Measurements from ENCODE around the gene SCAANT1.

Gene SCAANT1

GRCh38 chr3:63910891-63911290, 1.3 kb downstream of the SCAANT1 start:
- Histone ChIP-seq H3K4me3 (ENCODE audit: low read depth, low read length, poor library complexity, severe bottlenecking) (peak overlapping the region; percentile 70), H3K27ac (ENCODE audit: low read depth, low read length, poor library complexity, severe bottlenecking) (peak overlapping the region; percentile 63), H3K4me2 (ENCODE audit: low read length) (peak overlapping the region; percentile 82), H3K27me3 (ENCODE audit: insufficient read depth, low read length) (no peaks in the 10 kb centered on the region), H3K9me3 (ENCODE audit: low read length) (no peaks in the 10 kb centered on the region), H3K36me3 (ENCODE audit: insufficient read depth, low read length) (peaks cover 24% of the 10 kb centered on the region), H3K4me1 (ENCODE audit: insufficient read depth, low read length, severe bottlenecking) (peaks cover 29% of the 10 kb centered on the region), H3F3A (ENCODE audit: insufficient read depth, low read length) (no peaks in the 10 kb centered on the region), H4K20me1 (ENCODE audit: insufficient read depth, low read length) (no peaks in the 10 kb centered on the region), H3K9me2 (ENCODE audit: low read depth, low read length) (no peaks in the 10 kb centered on the region), H2AFZ (ENCODE audit: low read length) (no peak overlapping the region), H3K79me2 (ENCODE audit: insufficient read depth, low read length) (0 out of 2 replicates have a peak, but pooled peaks cover 3% of the 10 kb centered on the region), H3K9ac (ENCODE audit: low read length) (peak overlapping the region; percentile 68; the same call in 1 of the 2 replicates)
- TF ChIP-seq CTCF (IDR thresholded peaks at IDR 0.05; ENCODE audit: low read length) (no peak), EZH2 (IDR thresholded peaks at IDR 0.05; ENCODE audit: borderline replicate concordance, low read length) (no peak)

- Histone ChIP-seq H3K4me3 (ENCODE audit: low read depth, low read length, poor library complexity, severe bottlenecking) (no peak overlapping the region), H2AFZ (ENCODE audit: low read length) (no peak overlapping the region), H4K20me1 (ENCODE audit: insufficient read depth, low read length) (no peaks in the 10 kb centered on the region), H3K27ac (ENCODE audit: low read depth, low read length, poor library complexity, severe bottlenecking) (no peak overlapping the region), H3K4me2 (ENCODE audit: low read length) (no peak overlapping the region), H3K4me1 (ENCODE audit: insufficient read depth, low read length, severe bottlenecking) (peaks cover 29% of the 10 kb centered on the region), H3K27me3 (ENCODE audit: insufficient read depth, low read length) (no peaks in the 10 kb centered on the region), H3K79me2 (ENCODE audit: insufficient read depth, low read length) (0 out of 2 replicates have a peak, but pooled peaks cover 3% of the 10 kb centered on the region), H3F3A (ENCODE audit: insufficient read depth, low read length) (no peaks in the 10 kb centered on the region), H3K36me3 (ENCODE audit: insufficient read depth, low read length) (peaks cover 20% of the 10 kb centered on the region), H3K9ac (ENCODE audit: low read length) (no peak overlapping the region), H3K9me3 (ENCODE audit: low read length) (no peaks in the 10 kb centered on the region), H3K9me2 (ENCODE audit: low read depth, low read length) (no peaks in the 10 kb centered on the region)
- no peak for TF ChIP-seq CTCF (IDR thresholded peaks at IDR 0.05; ENCODE audit: low read length)
- TF ChIP-seq EZH2 (IDR thresholded peaks at IDR 0.05; ENCODE audit: borderline replicate concordance, low read length) = no peak
Measured at GRCh38 chr3:63910001-63910400, 2.2 kb downstream of the SCAANT1 start.

GRCh38 chr3:63909431-63909830, 2.8 kb downstream of the SCAANT1 start:
- H3K79me2 ChIP-seq (ENCODE audit: insufficient read depth, low read length) = 0 out of 2 replicates have a peak, but pooled peaks cover under 1% of the 10 kb centered on the region
- no peak overlapping the region for H3K27ac ChIP-seq (ENCODE audit: low read depth, low read length, poor library complexity, severe bottlenecking)
- H3K36me3 ChIP-seq (ENCODE audit: insufficient read depth, low read length) = peaks cover 14% of the 10 kb centered on the region; the same call in 1 of the 2 replicates
- TF ChIP-seq CTCF (IDR thresholded peaks at IDR 0.05; ENCODE audit: low read length) (no peak), EZH2 (IDR thresholded peaks at IDR 0.05; ENCODE audit: borderline replicate concordance, low read length) (no peak)
- H3K4me1 ChIP-seq (ENCODE audit: insufficient read depth, low read length, severe bottlenecking) = peaks cover 29% of the 10 kb centered on the region
- no peaks in the 10 kb centered on the region for H3K27me3 ChIP-seq (ENCODE audit: insufficient read depth, low read length)
- no peaks in the 10 kb centered on the region for H4K20me1 ChIP-seq (ENCODE audit: insufficient read depth, low read length)
- H3K4me2 ChIP-seq (ENCODE audit: low read length) = no peak overlapping the region
- H3K9ac ChIP-seq (ENCODE audit: low read length) = no peak overlapping the region
- H3F3A ChIP-seq (ENCODE audit: insufficient read depth, low read length) = no peaks in the 10 kb centered on the region
- H3K9me3 ChIP-seq (ENCODE audit: low read length) = no peaks in the 10 kb centered on the region
- no peak overlapping the region for H2AFZ ChIP-seq (ENCODE audit: low read length)
- H3K4me3 ChIP-seq (ENCODE audit: low read depth, low read length, poor library complexity, severe bottlenecking) = no peak overlapping the region
- H3K9me2 ChIP-seq (ENCODE audit: low read depth, low read length) = no peaks in the 10 kb centered on the region
